GM23248 (cell line): Measurements from ENCODE around the gene DUS3L. TPM values are rescaled to one million over a fixed set of nuclear protein-coding genes. Genes with fewer than 3 reads are reported as not detected.

Experiments
- DNase-seq: peaks from one replicate; pipeline ENCODE4 v3.0.0-alpha.2; 2015
- H2AFZ ChIP-seq: fragments of 200-600 bp; sonication (generic); 2 replicates; pipeline ENCODE4 v1.6.1; 2016; ENCODE audit warnings: antibody characterized with exemption
- H3F3A ChIP-seq: fragments of 200-600 bp; sonication (generic); 2 replicates; pipeline ENCODE4 v1.6.1; 2016; ENCODE audit warnings: mild to moderate bottlenecking, antibody characterized with exemption, mixed run types; ENCODE audit not compliant: insufficient read depth
- H3K27ac ChIP-seq: fragments of 200-600 bp; sonication (generic); 2 replicates; pipeline ENCODE4 v1.5.1; 2016; ENCODE audit warnings: mild to moderate bottlenecking
- H3K27me3 ChIP-seq: fragments of 200-600 bp; sonication (generic); replicated peaks from 2 replicates; pipeline ENCODE4 v1.6.1; 2016; ENCODE audit warnings: mild to moderate bottlenecking; ENCODE audit not compliant: insufficient read depth
- H3K36me3 ChIP-seq: fragments of 200-600 bp; sonication (generic); 2 replicates; pipeline ENCODE4 v1.6.1; 2016; ENCODE audit warnings: low read depth, mild to moderate bottlenecking
- H3K4me1 ChIP-seq: fragments of 200-600 bp; sonication (generic); 2 replicates; pipeline ENCODE4 v1.6.1; 2016; ENCODE audit warnings: mild to moderate bottlenecking; ENCODE audit not compliant: insufficient read depth
- H3K4me2 ChIP-seq: fragments of 200-600 bp; sonication (generic); one replicate; pipeline ENCODE4 v1.6.1; 2016; ENCODE audit warnings: mild to moderate bottlenecking; ENCODE audit not compliant: unreplicated experiment
- H3K4me3 ChIP-seq: fragments of 200-600 bp; sonication (generic); 2 replicates; pipeline ENCODE4 v1.5.1; 2016; ENCODE audit warnings: mild to moderate bottlenecking
- H3K79me2 ChIP-seq: fragments of 200-600 bp; sonication (generic); 2 replicates; pipeline ENCODE4 v1.6.1; 2016; ENCODE audit warnings: mild to moderate bottlenecking; ENCODE audit not compliant: insufficient read depth
- H3K9ac ChIP-seq: fragments of 200-600 bp; sonication (generic); 2 replicates; pipeline ENCODE4 v1.6.1; 2016; ENCODE audit warnings: mild to moderate bottlenecking
- H3K9me2 ChIP-seq: fragments of 200-600 bp; sonication (generic); 2 replicates; pipeline ENCODE4 v1.6.1; 2016; ENCODE audit warnings: mixed run types, mild to moderate bottlenecking, moderate library complexity; ENCODE audit not compliant: insufficient read depth
- H3K9me3 ChIP-seq: fragments of 200-600 bp; sonication (generic); one replicate; pipeline ENCODE4 v1.6.1; 2017; ENCODE audit warnings: low read depth
- H4K20me1 ChIP-seq: fragments of 200-600 bp; sonication (generic); 2 replicates; pipeline ENCODE4 v1.6.0; 2016; ENCODE audit not compliant: insufficient read depth
- EZH2 ChIP-seq: fragments of 200-600 bp; sonication (generic); IDR thresholded peaks from 2 replicates; pipeline ENCODE4 v1.6.1; 2018; ENCODE audit warnings: antibody characterized with exemption, mild to moderate bottlenecking; ENCODE audit not compliant: insufficient read depth, poor library complexity, severe bottlenecking
- EZH2phosphoT487 ChIP-seq: fragments of 200-600 bp; sonication (generic); IDR thresholded peaks from 2 replicates; pipeline ENCODE4 v1.6.1; 2018; ENCODE audit warnings: antibody characterized with exemption, moderate library complexity, mild to moderate bottlenecking, low read depth; ENCODE audit not compliant: insufficient read depth
- WGBS, 2 experiments: methylation state at CpG; one replicate each; pipeline ENCODE4 v1.1.6; 2015 to 2017; ENCODE audit warnings: low lambda C conversion rate in 2 of 2, low coverage in 1 of 2; ENCODE audit errors: missing lambda C conversion rate in 2 of 2; 5-methylcytosine and 5-hydroxymethylcytosine counted together
- in situ Hi-C: fragments of 300-500 bp; cut with MboI; formaldehyde crosslinking; loops from 2 replicates; pipeline ENCODE4 v1.15.0; 2020
- polyA plus RNA-seq: library from polyadenylated mRNA; unstranded; fragments of >200 nt; fragmentation: Nextera tagmentation; extraction: Ambion mirVana; gene quantifications from 2 replicates; pipeline ENCODE4 v1.2.1, GENCODE V29; 2016
- total RNA-seq: library from RNA; depleted of rRNA; stranded (reverse); fragments of >200 nt; shearing (Covaris generic); gene quantifications from 2 replicates; pipeline ENCODE4 v1.2.3, GENCODE V29; 2014

DUS3L gene
- total and polyA plus RNA-seq, 2 experiments from 2014 or later = 17.1 to 18.6 TPM

GRCh38 chr19:5803441-5803751 is 12.4 kb upstream of the DUS3L start:
- in situ Hi-C loops = loop anchor here (5.0 kb wide), 1 partner anchor 89 kb away; no protein-coding TSS in a partner anchor
- no peak for DNase-seq
- Histone ChIP-seq H3K36me3 (no peaks in the 10 kb centered on the region), H2AFZ (peak overlapping the region; percentile 80), H3K27me3 (peaks cover 15% of the 10 kb centered on the region), H3K9me2 (no peaks in the 10 kb centered on the region), H3K9ac (0 out of 2 replicates have a peak overlapping the region, but pooled peaks have one; percentile 36), H3K79me2 (no peaks in the 10 kb centered on the region), H3K4me3 (peak overlapping the region; percentile 66), H3K27ac (no peak overlapping the region), H3K4me1 (no peaks in the 10 kb centered on the region), H4K20me1 (no peaks in the 10 kb centered on the region), H3K4me2 (peak overlapping the region; percentile 85), H3K9me3 (no peaks in the 10 kb centered on the region), H3F3A (no peaks in the 10 kb centered on the region)
- TF ChIP-seq EZH2 (no peak), EZH2phosphoT487 (no peak)
- 1 to 3% methylated on average over 8 of the region's 8 CpGs for WGBS, 2 experiments

GRCh38 chr19:5801796-5802619 is 11.0 kb upstream of the DUS3L start:
- WGBS, 2 experiments = 6 to 9% methylated on average over 24 to 33 of the region's 33 CpGs
- Histone ChIP-seq H3K79me2 (no peaks in the 10 kb centered on the region), H3K9me2 (no peaks in the 10 kb centered on the region), H3F3A (no peaks in the 10 kb centered on the region), H3K4me1 (no peaks in the 10 kb centered on the region), H3K27me3 (peaks cover 15% of the 10 kb centered on the region), H4K20me1 (no peaks in the 10 kb centered on the region), H2AFZ (no peak overlapping the region), H3K4me3 (no peak overlapping the region), H3K9me3 (no peaks in the 10 kb centered on the region), H3K4me2 (no peak overlapping the region), H3K9ac (no peak overlapping the region), H3K27ac (no peak overlapping the region), H3K36me3 (no peaks in the 10 kb centered on the region)
- peak; percentile 62 for DNase-seq
- in situ Hi-C loops = loop anchor here (5.0 kb wide), 1 partner anchor 90 kb away; no protein-coding TSS in a partner anchor
- TF ChIP-seq EZH2 = no peak
- TF ChIP-seq EZH2phosphoT487 = no peak

- H2AFZ ChIP-seq = no peak overlapping the region
- TF ChIP-seq EZH2phosphoT487 (no peak), EZH2 (no peak)
- no peak overlapping the region for H3K4me2 ChIP-seq
- no peak overlapping the region for H3K27ac ChIP-seq
- no peaks in the 10 kb centered on the region for H4K20me1 ChIP-seq
- no peaks in the 10 kb centered on the region for H3K79me2 ChIP-seq
- H3K9me3 ChIP-seq = no peaks in the 10 kb centered on the region
- 39 to 45% methylated on average over 17 of the region's 17 CpGs for WGBS, 2 experiments
- no peak for DNase-seq
- H3K9me2 ChIP-seq = no peaks in the 10 kb centered on the region
- no peak overlapping the region for H3K9ac ChIP-seq
- in situ Hi-C loops = loop anchor here (5.0 kb wide), 1 partner anchor 92 kb away; no protein-coding TSS in a partner anchor
- H3K4me1 ChIP-seq = no peaks in the 10 kb centered on the region
- H3K36me3 ChIP-seq = no peaks in the 10 kb centered on the region
- no peaks in the 10 kb centered on the region for H3F3A ChIP-seq
- H3K27me3 ChIP-seq = peaks cover 9% of the 10 kb centered on the region
- no peak overlapping the region for H3K4me3 ChIP-seq
Measured at GRCh38 chr19:5800361-5801270, 9.7 kb upstream of the DUS3L start.
